Colonic mucosa (tissue), 4 donors: ENCODE measurements around the gene RASAL2. TPM values are rescaled to one million over a fixed set of nuclear protein-coding genes. Genes with fewer than 3 reads are reported as not detected.

Experiments
- DNase-seq: peaks from one replicate; pipeline ENCODE4 v3.0.0-alpha.2; 2020
- H3K27ac ChIP-seq: fragments of 200-600 bp; one replicate; pipeline ENCODE4 v1.8.0; 2021
- H3K27me3 ChIP-seq: fragments of 200-600 bp; one replicate; pipeline ENCODE4 v1.8.0; 2021
- H3K36me3 ChIP-seq: fragments of 200-600 bp; one replicate; pipeline ENCODE4 v1.8.0; 2021
- H3K4me1 ChIP-seq: fragments of 200-600 bp; one replicate; pipeline ENCODE4 v1.8.0; 2021; ENCODE audit warnings: mild to moderate bottlenecking
- H3K4me3 ChIP-seq: fragments of 200-600 bp; one replicate; pipeline ENCODE4 v1.8.0; 2021
- H3K9ac ChIP-seq, 2 donors: one replicate each; pipeline ENCODE4 v1.7.0; 2013; ENCODE audit warnings: control low read depth in 2 of 2, low read depth in 2 of 2, low read length in 2 of 2
- H3K9me3 ChIP-seq: fragments of 200-600 bp; one replicate; pipeline ENCODE4 v1.8.0; 2021
- CTCF ChIP-seq: fragments of 200-600 bp; IDR thresholded peaks from one replicate; pipeline ENCODE4 v1.8.0; 2022; ENCODE audit warnings: antibody characterized with exemption, mild to moderate bottlenecking
- intact Hi-C: fragments of 100-400 bp; cut with DNase I; formaldehyde crosslinking; loops from one replicate; pipeline ENCODE4 v1.14.1; 2022
- total RNA-seq, 2 donors: library from RNA; stranded (reverse); fragmentation: NEBNext Ultra II Directional in 1 of 2; extraction: Animal tissue kit (Norgen Biotek cat#: 25700) in 1 of 2; gene quantifications; one replicate each; pipeline ENCODE4 v1.2.1, GENCODE V29; 2021
- donor health status: healthy.
- donor health status: DM: no; HTN: no; CAD: no.
- donor health status: DM: no; HTN: no; CAD: no.

The RASAL2 gene
- total RNA-seq, 2 donors from 2014 or later: 9.7 to 11.8 TPM

GRCh38 chr1:178470411-178470960, 376.6 kb downstream of the RASAL2 start:
- no peaks in the 10 kb centered on the region for H3K9me3 ChIP-seq
- no peak overlapping the region for H3K27ac ChIP-seq
- intact Hi-C loops: no loop called here
- H3K4me3 ChIP-seq: no peak overlapping the region
- no peaks in the 10 kb centered on the region for H3K36me3 ChIP-seq
- no peak for DNase-seq
- no peaks in the 10 kb centered on the region for H3K27me3 ChIP-seq
- H3K4me1 ChIP-seq: no peaks in the 10 kb centered on the region
- H3K9ac ChIP-seq: no peak overlapping the region
- no peak for TF ChIP-seq CTCF

- H3K36me3 ChIP-seq: no peaks in the 10 kb centered on the region
- no peaks in the 10 kb centered on the region for H3K4me1 ChIP-seq
- no peaks in the 10 kb centered on the region for H3K9me3 ChIP-seq
- intact Hi-C loops: no loop called here
- DNase-seq: no peak
- no peak overlapping the region for H3K27ac ChIP-seq
- H3K9ac ChIP-seq: no peak overlapping the region
- no peak for TF ChIP-seq CTCF
- H3K27me3 ChIP-seq: no peaks in the 10 kb centered on the region
- no peak overlapping the region for H3K4me3 ChIP-seq
These were observed 378.6 kb downstream of the RASAL2 start for GRCh38 chr1:178472531-178472930.

- no peaks in the 10 kb centered on the region for H3K36me3 ChIP-seq
- TF ChIP-seq CTCF: no peak
- no peaks in the 10 kb centered on the region for H3K27me3 ChIP-seq
- intact Hi-C loops: no loop called here
- no peak overlapping the region for H3K4me3 ChIP-seq
- H3K4me1 ChIP-seq: no peaks in the 10 kb centered on the region
- no peak overlapping the region for H3K27ac ChIP-seq
- no peak overlapping the region for H3K9ac ChIP-seq
- no peak for DNase-seq
- H3K9me3 ChIP-seq: no peaks in the 10 kb centered on the region
These were observed 383.5 kb downstream of the RASAL2 start for GRCh38 chr1:178477373-178477772.

DNA sequence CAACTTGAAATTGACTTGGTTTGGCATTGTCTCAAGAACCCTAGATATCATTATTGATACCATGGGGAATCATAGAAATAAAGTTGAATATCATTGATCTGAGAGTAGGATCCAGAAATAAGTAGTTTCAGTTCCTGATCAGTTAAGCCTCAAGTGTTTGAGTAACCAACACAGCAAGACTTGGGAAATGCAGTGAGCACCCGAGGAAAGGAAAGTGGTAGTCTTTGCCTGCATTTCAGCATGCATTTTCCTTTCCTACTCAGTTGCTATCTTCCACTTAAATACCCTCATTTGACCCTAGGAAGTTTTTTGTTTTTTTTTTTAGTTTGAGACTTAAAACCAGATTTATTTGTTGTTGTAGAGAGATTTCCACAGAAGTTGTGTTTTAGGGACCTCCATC, 383.9 kb downstream of the RASAL2 start:
- H3K36me3 ChIP-seq: no peaks in the 10 kb centered on the region
- H3K4me3 ChIP-seq: no peak overlapping the region
- H3K27me3 ChIP-seq: no peaks in the 10 kb centered on the region
- H3K4me1 ChIP-seq: no peaks in the 10 kb centered on the region
- no peak for TF ChIP-seq CTCF
- DNase-seq: no peak
- no peaks in the 10 kb centered on the region for H3K9me3 ChIP-seq
- intact Hi-C loops: no loop called here
- H3K9ac ChIP-seq: no peak overlapping the region
- H3K27ac ChIP-seq: no peak overlapping the region

GRCh38 chr1:178483251-178483957, 389.5 kb downstream of the RASAL2 start:
- no peak overlapping the region for H3K9ac ChIP-seq
- no peaks in the 10 kb centered on the region for H3K36me3 ChIP-seq
- no peak overlapping the region for H3K27ac ChIP-seq
- no peak for DNase-seq
- no peak overlapping the region for H3K4me3 ChIP-seq
- H3K27me3 ChIP-seq: no peaks in the 10 kb centered on the region
- intact Hi-C loops: no loop called here
- H3K4me1 ChIP-seq: no peaks in the 10 kb centered on the region
- H3K9me3 ChIP-seq: no peaks in the 10 kb centered on the region
- no peak for TF ChIP-seq CTCF
